CD4-positive, alpha-beta T cell treated with Interleukin-12 subunit alpha and Interleukin-12 subunit beta, for 1 hour (primary cell): ENCODE data around the gene PTPRF.
"Not testable (repeated sequence)": the region's sequence is repeated elsewhere in the genome, so short reads cannot be mapped to it uniquely, and the experiment has no call there.

ENCODE experiments used
- DNase-seq: peaks from one replicate; pipeline ENCODE4 v3.0.0-alpha.2; 2020

Gene PTPRF

DNA sequence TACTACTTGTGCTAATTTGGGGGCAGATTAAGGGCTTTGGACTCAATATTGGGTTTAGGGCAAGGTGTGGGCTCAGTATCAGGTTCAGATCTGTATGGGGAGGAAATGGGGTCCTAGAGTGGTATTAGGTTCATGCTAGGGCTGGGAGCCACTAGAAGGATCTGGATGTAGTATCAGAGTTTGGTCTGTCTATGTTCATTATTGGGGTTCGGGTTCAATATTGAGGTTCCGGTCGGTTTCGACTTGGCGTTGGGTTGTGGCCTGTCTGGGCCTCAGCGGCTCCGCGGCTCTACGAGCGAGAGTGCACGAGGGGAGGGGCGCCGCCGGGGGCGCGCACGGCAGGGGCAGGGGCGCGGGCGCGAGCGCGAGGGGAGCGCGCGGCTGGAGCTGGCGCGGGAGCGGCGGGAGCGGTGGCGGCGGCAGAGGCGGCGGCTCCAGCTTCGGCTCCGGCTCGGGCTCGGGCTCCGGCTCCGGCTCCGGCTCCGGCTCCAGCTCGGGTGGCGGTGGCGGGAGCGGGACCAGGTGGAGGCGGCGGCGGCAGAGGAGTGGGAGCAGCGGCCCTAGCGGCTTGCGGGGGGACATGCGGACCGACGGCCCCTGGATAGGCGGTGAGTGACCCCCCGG lies at the start of gene PTPRF:
PTPRF (plus strand) TSS at position 401 of the 624 bp plus-strand sequence. CDS start 14,193 bp downstream, outside the sequence.
- DNase-seq: peak; percentile 30

DNA sequence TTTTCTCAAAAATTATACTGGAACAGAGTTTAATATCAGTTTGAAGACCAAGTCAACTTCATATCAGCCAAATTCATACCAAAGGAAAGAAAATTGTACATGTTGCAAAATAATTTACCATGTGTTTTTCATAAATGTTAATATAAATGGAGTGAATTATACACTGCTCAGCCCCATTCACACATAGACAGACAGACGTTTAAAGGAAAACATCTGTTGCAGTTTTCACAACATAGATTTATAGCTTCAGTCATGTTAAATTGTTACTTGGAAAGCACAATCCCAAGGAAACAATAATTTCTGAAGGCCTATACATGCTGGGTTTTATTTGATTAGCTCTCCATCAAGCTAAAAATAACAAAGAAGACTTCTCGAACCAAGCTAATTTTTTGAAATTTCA lies 49.2 kb upstream of the PTPRF start:
- DNase-seq: no peak

DNA sequence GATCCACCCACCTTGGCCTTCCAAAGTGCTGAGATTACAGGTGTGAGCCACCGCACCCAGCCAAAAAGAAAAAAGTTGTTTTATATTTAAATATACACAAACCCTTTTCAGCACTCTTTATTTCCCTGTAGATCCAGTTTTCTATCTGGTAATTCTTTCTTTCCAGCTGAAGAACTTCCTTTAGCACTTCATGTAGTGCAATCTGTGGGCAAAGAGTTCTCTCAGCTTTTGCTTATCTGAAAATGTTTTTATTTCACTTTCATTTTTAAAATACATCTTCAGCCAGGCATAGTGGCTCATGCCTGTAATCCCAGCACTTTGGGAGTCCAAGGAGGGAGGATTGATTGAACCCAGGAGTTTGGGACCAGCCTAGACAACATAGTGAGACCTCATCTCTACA lies 48.5 kb upstream of the PTPRF start:
- DNase-seq: no peak

DNA sequence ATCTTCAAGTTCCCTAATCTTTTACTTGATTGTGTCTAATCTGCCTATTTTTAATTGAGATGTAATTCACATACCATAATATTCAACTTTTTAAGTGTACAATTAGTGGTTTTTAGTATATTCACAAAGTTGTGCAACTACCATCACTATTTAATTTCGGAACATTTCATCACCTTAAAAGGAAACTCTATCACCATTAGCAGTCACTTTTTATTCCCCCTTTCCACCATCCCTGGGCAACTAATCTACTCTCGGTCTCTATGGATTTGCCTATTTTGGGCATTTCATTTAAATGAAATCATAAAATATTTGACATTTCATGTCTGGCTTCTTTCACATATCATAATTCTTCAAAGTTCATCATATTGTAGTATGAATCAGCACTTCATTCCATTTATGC lies 46.3 kb upstream of the PTPRF start:
- DNase-seq: no peak

DNA sequence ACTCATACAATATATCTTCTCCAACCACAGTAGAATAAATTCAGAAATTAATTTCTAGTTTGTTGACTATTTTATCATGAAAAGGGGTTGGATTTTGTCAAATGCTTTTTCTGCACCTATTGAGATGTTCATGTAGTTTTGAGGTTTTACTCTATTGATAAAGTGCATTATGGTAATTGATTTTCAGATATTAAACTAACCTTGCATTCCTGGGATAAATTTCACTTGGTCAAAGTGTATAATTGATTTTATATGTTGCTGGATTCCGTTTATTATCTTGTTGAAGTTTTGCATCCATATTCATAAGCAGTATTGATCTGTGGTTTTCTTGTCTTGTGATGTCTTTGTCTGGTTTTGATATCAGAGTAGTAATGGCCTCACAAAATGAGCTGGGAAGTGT lies 42.5 kb upstream of the PTPRF start:
- DNase-seq: no peak

DNA sequence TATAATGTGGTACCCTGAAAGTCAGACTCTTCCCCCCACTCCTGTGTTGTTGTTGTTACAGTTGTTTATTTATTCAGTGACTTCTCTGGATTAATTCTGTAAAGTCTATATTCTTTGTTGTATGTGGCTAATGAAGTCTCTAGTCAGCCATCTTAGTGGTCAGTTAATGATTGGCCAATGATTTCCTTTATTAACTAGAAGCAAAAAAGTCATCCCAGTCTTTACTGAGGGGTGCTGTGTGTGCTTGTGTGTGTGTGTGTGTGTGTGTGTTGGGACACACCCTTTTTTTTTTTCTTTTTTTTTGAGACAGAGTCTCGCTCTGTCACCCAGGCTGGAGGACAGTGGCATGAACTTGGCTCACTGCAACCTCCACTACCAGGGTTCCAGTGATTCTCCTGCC lies 39.6 kb upstream of the PTPRF start:
- DNase-seq: no peak

DNA sequence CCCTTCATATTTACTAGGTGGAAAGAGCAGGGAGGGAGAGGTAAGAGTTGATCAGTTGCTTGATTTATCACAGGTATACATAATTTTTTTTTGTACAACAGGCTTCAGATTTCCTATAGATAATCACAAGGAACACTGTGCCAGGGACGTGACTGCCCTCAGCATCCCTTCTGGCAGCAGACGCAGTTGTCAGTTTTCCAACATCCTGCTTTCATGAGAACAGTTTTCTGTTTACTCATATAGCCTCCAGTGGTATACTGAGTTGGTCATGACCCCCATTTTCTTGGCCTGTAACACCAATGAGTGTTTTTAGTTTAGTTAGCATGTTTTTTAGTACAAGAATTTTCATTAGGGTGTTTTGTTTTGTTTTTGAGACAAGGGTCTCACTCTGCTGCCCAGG lies 37.9 kb upstream of the PTPRF start:
- DNase-seq: no peak

DNA sequence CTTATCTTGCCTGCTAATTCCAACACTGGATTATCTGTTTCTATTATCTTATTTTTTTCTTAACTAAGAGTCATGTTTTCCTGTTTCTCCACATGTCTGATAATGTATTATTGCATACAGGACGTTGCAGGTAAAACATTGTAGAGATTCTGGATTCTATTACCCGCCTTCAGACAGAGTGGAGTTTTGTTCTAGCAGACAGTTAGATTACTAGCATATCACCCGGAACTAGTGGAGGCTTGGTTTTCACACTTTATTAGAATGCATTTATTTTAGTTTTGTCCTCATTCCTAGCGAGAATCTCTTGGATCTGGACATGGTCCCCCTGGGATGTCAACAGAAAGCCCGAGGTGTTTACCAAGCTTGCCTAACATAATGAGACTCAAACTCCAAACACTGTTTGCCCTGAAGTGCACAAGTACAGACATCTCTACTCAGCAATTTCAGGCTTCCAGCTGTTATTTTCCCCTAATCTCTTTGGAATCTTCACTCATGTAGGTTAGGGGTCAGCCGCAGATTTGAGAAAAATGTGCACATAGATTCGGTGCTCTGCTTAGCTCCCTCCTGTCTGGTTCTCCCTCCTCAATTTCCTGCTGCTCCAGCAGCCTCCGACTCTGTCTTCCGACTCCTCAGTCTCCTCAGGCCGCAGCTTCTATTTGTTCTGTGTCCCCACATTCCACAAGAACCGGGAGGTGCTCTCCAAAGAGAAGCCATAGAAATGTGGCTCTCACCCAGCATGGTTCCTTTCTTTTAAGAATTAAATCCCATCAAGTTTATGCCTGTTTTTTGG lies 36.8 kb upstream of the PTPRF start:
- DNase-seq: no peak

DNA sequence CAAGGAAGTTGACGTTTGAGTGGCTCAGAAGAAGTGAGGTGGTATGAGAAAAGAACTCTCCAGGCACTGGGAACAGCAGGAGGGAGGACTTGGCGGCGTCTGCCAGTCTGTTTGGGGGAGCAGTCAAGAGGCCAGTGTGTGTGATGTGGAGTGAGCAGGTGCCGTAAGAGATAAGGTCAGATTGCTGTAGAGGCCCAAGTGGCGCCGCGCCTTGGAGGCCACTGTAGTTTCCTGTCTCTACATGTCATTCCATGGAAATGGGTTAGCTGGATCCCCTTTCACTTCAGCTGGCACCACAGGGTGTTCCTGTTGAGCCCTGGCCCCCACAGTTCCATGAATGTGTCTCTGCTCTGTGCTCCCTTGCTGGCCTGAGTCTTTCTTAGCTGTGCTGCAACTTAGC lies 35.5 kb upstream of the PTPRF start:
- DNase-seq: no peak

DNA sequence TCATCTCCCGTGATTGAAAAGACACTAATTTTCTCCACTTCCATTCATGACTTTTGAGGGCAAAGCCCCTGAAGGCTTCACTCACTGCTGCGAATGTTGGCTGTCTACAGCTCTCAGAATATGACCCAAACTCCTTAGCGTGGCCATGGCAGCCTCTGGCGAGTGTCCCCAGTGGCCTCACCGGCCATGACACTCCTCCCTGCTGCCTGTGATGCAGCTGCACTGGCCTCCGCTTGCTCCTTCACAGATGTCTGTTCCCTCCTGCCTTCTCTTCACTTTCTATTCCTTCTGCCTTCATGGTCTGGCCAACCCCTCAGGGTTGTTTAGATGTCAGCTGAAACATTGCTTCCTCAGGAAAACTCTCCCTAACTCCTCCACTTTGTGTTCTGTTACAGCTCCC lies 30.8 kb upstream of the PTPRF start:
- DNase-seq: no peak

DNA sequence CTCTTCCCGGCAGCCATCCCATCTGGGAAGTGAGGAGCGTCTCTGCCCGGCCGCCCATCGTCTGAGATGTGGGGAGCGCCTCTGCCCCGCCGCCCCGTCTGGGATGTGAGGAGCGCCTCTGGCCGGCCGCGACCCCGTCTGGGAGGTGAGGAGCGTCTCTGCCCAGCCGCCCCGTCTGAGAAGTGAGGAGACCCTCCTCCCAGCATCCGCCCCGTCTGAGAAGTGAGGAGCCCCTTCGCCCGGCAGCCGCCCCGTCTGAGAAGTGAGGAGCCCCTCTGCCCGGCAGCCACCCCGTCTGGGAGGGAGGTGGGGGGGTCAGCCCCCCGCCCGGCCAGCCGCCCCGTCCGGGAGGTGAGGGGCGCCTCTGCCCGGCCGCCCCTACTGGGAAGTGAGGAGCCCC lies 28.9 kb upstream of the PTPRF start:
- DNase-seq: not testable (repeated sequence)

DNA sequence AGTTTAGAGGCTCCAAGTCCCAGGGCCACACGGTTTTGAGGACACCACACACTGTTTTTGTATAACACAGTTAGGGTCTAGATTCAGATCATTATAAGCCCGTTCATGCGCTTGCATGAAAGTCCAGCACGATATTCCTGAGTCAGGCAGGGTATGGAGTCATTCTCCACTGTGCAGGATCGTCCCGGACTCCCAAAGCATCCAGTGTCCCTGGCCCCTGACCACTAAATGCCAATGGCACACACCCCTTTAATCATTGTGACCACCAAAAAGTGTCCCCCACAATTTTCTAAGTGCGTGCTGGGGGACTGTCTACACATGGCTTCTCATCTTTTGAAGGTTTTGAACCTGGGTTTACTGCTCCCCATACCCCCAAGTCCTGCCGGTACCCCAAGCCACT lies 27.1 kb upstream of the PTPRF start:
- DNase-seq: no peak

DNA sequence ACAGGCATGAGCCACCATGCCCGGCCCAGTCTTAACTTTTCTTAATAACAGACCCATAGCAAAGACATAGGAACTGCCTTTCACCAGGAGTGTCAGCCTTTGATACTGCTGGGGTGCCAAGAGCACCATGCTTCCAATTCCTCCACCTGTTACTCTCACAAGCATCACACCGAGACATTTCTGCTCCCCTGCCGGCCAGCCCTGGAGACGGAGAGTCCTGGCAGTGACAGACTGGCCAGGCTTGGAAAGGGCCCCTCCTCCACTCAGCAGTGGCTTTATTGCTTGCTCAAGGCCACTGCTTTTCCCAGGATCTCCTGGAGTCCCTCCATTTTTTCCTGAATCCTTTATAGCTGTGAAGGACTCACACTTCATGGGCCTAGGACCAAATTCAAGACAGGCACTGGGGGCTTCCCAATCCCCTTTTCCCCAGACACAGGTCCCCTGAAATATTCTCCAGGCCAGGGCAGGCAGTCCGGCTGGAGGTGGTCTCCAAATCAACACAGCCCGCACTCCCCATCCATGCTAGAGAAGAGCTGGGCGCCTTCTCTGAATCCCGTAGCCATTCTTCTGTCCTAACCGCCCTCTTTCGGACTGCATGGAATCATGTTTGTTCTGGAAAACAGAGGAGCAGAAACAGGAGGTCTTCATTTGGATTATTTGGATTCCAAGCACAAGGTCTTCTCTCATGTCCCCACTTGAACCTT lies 25.5 kb upstream of the PTPRF start:
- DNase-seq: no peak

DNA sequence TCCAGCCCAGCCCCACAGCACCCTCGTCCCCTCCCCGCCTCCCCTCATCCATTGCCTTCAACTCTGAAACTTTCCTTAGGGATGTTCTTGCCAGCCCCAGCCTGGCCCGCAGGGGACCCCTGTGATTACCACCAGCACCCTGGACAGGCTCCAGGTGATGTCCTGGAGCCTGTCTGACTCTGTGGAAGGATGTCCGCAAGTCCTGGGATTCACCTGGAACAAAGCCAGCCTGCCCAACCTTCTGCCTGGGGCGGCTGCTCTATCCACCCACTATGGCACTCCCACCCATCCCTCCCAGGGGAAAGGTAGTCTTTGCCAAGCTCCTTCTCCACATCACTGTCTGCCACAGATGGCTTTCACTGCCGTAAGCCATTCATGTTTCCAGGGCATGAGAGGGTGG lies 24.4 kb upstream of the PTPRF start:
- no peak for DNase-seq

DNA sequence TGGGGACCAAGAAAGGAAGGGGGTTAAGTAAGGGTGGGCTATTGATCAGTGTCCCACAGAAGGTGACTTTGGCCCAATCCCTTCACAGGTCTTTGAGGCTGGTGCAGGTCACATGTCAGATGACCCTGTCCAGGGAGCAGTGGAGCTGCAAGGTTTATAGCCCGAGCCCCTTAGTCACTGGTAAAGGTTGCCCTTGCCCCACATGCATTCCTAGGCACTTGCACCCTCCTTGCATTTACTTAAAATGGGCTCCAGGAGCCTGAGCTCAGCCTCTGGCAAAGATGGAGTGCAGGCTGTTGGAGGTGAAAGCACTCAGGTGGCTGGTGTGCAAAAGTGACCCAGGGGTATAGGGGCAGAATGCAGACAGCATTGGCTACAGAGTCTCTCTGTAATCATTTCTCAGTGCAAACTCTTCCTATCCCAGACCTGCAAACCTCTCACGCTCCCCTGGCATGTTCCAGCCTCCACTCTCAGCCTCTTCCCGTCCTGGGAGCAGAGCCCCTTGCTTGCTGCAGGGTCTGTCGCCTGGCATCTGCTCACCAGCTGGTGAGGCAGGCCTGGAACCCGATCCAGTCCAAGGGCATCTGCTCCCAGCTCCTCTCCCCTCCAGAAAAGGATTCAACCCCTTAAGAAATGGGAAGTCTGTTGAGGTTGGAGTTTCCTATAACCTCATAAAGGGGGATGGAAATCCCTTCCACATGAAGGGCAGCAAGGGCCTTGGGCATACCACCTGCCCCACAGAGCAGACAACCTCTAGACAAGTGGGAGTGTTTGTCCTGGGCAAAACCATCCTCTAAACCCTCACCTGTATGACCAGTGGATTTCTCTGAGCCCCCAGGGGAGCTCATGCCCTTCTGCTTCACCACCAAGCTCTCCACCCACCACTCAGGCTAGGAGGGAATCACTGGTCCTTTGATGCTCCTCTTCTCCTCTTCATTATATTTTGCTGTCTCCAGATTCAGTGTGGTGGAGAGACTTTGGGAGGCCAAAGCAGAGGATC lies 23.1 kb upstream of the PTPRF start:
- no peak for DNase-seq

DNA sequence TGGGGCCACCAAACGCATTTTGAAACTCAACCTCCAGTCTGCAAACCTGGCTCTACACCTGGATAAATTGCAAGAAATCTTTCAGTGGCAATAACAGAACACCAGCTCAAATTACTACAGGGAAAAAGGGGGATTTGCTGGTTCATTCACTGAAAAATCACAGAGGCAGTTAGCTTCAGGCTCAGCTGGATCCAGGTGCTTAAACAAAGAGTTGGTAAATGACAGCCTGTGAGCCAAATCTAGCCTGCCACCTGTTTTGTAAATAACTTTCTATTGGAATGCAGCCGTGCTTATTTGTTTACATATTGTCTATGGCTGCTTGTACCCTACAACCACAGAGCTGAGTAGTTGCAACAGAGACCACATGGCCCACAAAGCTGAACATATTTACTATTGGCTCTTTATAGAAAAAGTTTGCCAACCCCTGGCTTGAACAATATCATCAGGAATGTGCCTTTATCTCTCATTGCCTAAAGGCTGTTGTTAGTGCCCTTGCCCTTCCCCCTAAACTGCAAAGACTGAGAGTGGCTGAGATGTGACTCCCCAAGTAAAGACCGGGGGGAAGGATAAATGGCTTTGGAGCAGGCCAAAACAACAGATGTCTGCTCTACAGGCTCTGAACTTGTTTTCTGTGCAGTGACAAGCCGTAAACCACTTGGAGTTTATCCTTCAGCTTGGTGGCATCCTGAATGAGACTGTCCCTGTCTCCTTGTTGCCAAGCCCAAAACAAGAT lies 21.5 kb upstream of the PTPRF start:
- no peak for DNase-seq

DNA sequence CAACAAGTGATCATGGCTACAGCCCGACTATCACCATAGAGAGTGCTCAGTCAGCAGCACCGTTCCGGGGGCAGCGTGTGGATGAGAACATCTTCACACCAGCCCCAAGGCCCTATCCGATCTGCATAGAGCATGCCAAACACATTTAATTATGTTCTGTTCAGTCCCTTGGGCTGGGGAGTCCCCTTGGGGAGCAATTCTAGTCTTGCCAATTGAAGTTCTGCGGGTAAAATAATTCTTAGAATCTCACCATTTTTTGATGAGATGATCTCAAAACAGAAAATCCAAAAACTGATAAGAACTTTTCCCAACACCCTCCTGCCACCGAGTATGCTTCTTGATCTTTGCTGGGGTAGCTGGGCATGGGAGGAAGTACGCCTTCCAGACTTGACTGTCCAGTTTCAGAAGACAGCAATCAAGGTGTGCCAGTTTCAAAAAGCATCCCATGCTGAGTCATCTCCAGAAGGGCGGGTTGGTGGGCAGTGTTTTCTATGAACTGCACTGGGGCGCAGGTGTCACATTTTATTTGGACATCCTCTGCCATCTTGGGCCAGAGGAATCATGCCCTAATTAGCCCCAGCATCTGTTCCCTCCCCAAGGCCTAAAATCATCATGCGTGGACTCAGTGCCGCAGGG lies 20.8 kb upstream of the PTPRF start:
- DNase-seq: no peak

DNA sequence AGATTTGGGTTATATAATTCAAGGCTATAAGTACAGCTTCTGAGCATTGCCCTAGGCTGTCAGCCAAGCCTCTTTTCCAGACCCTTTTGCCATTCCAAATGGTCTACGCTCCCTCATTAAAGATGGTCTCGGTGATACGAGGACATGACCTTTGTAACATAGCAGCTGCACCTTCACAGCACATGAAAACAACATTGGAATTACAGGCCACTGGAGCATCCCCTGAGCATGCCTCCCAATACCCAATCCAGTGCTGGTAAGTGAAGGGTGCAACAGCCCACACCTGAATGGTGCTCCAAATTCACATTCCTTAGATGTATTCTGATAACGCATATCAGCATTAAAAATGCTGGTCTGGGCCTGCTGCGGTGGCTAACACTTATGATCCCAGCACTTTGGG lies 20.1 kb upstream of the PTPRF start:
- no peak for DNase-seq

DNA sequence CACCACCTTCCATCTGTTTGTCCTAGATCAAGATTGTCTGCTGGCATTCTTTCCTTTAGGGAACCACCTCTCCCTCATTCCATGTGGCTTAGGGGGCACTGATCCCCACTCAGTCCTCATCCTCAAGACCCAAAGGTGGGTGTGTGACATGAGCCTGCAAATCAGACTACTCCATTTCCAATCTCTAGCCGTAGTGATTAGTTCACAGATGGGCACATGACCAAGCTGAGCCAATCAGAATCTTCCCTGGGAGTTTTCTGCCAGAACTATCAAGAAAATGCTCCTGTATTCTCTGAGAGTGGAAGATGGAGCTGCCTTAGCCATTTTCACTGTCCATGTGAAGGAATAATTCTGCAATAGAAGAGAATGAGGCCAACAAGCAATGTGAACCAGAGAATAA lies 19.3 kb upstream of the PTPRF start:
- DNase-seq: no peak

DNA sequence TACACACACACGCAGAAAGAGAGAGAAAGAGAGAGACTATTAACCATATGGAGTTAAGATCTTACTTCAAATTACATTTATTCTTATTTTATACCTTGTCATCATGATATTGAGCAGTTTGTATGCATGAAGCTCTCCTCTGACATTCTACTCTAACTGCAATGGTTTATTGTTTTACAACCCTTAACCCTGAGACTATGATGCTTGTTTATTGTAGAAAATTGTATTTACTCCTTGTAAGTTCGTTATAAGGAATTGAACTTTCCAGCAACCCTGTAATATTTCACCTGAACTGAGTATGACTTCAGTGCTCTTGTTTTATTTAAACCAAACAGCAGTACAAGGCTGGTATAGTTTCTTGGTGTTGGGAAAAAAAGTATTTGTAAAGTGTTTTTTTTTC lies 18.6 kb upstream of the PTPRF start:
- DNase-seq: no peak

DNA sequence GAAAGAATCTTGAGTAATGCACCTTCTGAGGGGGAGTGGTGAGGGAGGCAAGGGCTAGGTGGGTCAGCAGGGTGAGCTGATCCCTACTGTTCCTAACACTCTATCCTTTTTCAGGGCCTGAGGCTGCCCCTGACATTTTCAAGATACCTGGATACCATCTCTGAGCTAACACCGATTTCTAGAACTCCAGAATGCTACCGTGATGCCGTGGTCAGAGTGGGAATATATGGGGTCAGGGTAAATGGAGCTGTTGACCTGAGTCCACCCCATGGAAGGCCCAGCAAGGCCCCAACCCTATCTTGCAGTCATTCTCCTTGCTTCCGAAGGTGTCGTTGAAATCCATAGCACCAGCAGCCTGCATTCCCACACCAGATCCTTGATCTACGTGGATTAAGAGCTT lies 18.0 kb upstream of the PTPRF start:
- no peak for DNase-seq
